Type B pancreatic cell (in vitro differentiated cells): ENCODE data around the gene HTR5A. TPM values are rescaled to one million over a fixed set of nuclear protein-coding genes. Genes with fewer than 3 reads are reported as not detected.

Source experiments
- DNase-seq: peaks from one replicate; pipeline ENCODE4 v3.0.0; 2021; ENCODE audit warnings: mixed read lengths; ENCODE audit not compliant: unreplicated experiment; ENCODE audit errors: extremely low spot score
- H3K27ac Mint-ChIP-seq: 2 replicates; pipeline ENCODE4 v1.8.0; 2021; ENCODE audit warnings: mild to moderate bottlenecking, mixed read lengths
- H3K27me3 Mint-ChIP-seq: 2 replicates; pipeline ENCODE4 v1.8.0; 2021; ENCODE audit warnings: mixed read lengths
- H3K36me3 Mint-ChIP-seq: 2 replicates; pipeline ENCODE4 v1.8.0; 2021; ENCODE audit warnings: mixed read lengths
- H3K4me1 Mint-ChIP-seq: one replicate; pipeline ENCODE4 v1.8.0; 2021; ENCODE audit warnings: mixed read lengths; ENCODE audit not compliant: unreplicated experiment
- H3K4me3 Mint-ChIP-seq: 2 replicates; pipeline ENCODE4 v1.8.0; 2021; ENCODE audit warnings: mild to moderate bottlenecking, mixed read lengths
- H3K9me3 Mint-ChIP-seq: 2 replicates; pipeline ENCODE4 v1.8.0; 2021; ENCODE audit warnings: mixed read lengths
- CTCF ChIP-seq: fragments of 200-600 bp; sonication (generic); conservative IDR thresholded peaks from 2 replicates; pipeline ENCODE4 v1.5.0; 2021; ENCODE audit warnings: antibody characterized with exemption, mild to moderate bottlenecking
- total RNA-seq: library from RNA; stranded (reverse); gene quantifications from 2 replicates; pipeline ENCODE4 v1.2.1, GENCODE V29; 2021; ENCODE audit warnings: low replicate concordance

Gene HTR5A
- total RNA-seq, 1 donor from 2014 or later = not detected

DNA sequence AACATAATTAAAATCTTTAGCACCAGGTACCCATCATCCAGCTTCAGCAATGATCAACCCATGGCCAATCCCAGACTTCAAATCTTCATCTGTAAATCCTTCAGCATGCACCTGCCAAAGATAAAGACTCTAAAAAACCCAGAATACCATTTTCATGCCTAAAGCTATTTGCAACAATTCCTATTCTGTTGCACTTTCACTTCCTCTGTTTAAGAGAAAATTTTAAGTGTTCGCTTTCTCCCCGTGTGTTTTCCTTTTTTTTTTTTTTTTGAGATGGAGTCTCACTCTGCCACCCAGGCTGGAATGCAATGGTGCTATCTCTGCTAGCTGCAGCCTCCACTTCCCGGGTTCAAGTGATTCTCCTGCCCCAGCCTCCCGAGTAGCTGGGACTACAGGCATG lies 31.8 kb upstream of the HTR5A start:
- TF ChIP-seq CTCF = no peak
- H3K27me3 Mint-ChIP-seq = peaks cover 11% of the 10 kb centered on the region
- H3K36me3 Mint-ChIP-seq = no peaks in the 10 kb centered on the region
- H3K27ac Mint-ChIP-seq = no peak overlapping the region
- no peaks in the 10 kb centered on the region for H3K4me1 Mint-ChIP-seq
- DNase-seq = no peak
- no peaks in the 10 kb centered on the region for H3K9me3 Mint-ChIP-seq
- H3K4me3 Mint-ChIP-seq = no peak overlapping the region

DNA sequence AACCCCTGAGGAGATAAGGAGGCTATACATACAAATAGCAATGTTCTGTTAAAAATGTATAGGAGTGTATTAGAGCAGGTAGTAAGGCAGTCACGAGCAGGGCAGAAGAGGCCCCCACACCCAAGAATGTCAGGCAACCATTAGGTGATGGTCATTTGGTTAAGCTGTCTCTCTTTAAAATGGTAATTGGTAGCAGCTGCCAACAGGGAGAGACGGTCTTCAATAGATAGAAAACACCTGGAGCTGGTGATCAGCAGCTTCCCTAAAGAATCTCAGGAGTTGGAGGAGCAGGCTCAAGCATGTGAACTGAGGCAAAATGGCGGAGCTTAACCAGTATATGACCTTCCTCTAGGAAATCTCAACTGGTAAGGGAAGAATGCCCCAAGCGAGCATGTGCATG lies 26.4 kb upstream of the HTR5A start:
- Mint-ChIP-seq H3K27me3 (peaks cover 21% of the 10 kb centered on the region), H3K4me1 (no peaks in the 10 kb centered on the region), H3K4me3 (no peak overlapping the region), H3K36me3 (no peaks in the 10 kb centered on the region), H3K9me3 (no peaks in the 10 kb centered on the region), H3K27ac (no peak overlapping the region)
- DNase-seq = no peak
- no peak for TF ChIP-seq CTCF

GRCh38 chr7:155048006-155048405 lies 22.1 kb upstream of the HTR5A start:
- Mint-ChIP-seq H3K9me3 (no peaks in the 10 kb centered on the region), H3K4me1 (no peaks in the 10 kb centered on the region), H3K27me3 (peaks cover 25% of the 10 kb centered on the region), H3K27ac (no peak overlapping the region), H3K36me3 (no peaks in the 10 kb centered on the region), H3K4me3 (no peak overlapping the region)
- DNase-seq = no peak
- TF ChIP-seq CTCF = no peak

DNA sequence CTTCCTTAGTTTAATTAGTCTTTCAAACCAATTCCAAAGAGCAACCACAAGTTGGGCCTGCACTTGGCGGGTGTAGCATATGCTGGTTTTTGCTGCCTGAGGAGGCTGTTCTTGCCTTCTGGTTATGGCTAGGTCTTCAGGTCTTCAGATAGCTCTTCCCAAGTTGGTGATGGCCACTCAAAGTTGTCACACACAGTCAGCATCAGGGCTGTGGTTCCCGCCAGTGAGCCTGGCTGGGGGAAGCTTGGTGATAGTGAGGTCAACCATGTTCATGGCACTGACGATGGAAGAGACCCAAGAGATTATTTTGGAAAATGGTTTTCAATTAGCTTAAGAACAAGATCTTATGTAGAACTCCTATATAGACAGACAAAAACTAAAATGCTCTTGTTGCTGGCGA lies 18.8 kb upstream of the HTR5A start:
- no peaks in the 10 kb centered on the region for H3K9me3 Mint-ChIP-seq
- H3K4me3 Mint-ChIP-seq = no peak overlapping the region
- H3K27ac Mint-ChIP-seq = no peak overlapping the region
- H3K36me3 Mint-ChIP-seq = no peaks in the 10 kb centered on the region
- no peaks in the 10 kb centered on the region for H3K4me1 Mint-ChIP-seq
- H3K27me3 Mint-ChIP-seq = peaks cover 15% of the 10 kb centered on the region
- TF ChIP-seq CTCF = no peak
- DNase-seq = no peak

- no peaks in the 10 kb centered on the region for H3K4me1 Mint-ChIP-seq
- no peak overlapping the region for H3K4me3 Mint-ChIP-seq
- DNase-seq = no peak
- no peaks in the 10 kb centered on the region for H3K9me3 Mint-ChIP-seq
- no peak overlapping the region for H3K27ac Mint-ChIP-seq
- H3K36me3 Mint-ChIP-seq = no peaks in the 10 kb centered on the region
- no peak for TF ChIP-seq CTCF
- peaks cover 15% of the 10 kb centered on the region for H3K27me3 Mint-ChIP-seq
Observed at GRCh38 chr7:155053002-155053401, 17.1 kb upstream of the HTR5A start.

DNA sequence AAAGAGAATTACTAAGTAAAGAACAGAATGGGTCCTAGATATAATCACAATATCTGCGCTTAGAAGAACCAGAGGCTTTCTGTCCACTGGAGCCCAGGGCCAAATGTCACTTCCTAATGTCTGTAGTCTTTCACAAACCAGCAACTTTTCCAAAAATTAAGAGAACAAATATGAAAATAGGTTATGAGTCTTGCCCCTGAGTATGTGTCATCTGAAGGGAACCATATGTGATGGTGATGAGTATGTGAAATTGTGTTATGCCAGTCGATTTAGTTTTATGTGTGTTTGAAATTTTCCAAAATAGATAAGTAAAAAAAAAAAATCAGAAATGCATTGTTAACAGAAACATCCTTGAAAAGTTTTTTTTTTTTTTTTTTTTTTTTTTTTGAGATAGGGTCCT lies 15.4 kb upstream of the HTR5A start:
- H3K9me3 Mint-ChIP-seq = no peaks in the 10 kb centered on the region
- H3K27ac Mint-ChIP-seq = no peak overlapping the region
- no peak overlapping the region for H3K4me3 Mint-ChIP-seq
- no peaks in the 10 kb centered on the region for H3K4me1 Mint-ChIP-seq
- no peaks in the 10 kb centered on the region for H3K36me3 Mint-ChIP-seq
- H3K27me3 Mint-ChIP-seq = peaks cover 22% of the 10 kb centered on the region
- DNase-seq = no peak
- TF ChIP-seq CTCF = no peak
